Stomach (tissue), 9 donors: ENCODE results near the gene SLIT1. TPM values are rescaled to one million over a fixed set of nuclear protein-coding genes. Genes with fewer than 3 reads are reported as not detected.

Experiments used
- DNase-seq, 2 donors: peaks; one replicate each; pipeline versions ENCODE4 v3.0.0 to v3.0.0-alpha.2; 2013 to 2019
- H3K27ac ChIP-seq, 5 donors: fragments of 200-600 bp in 4 of 5; sonication (generic) in 4 of 5; one replicate each; pipeline ENCODE4 v1.5.1; 2013 to 2019; ENCODE audit warnings: mild to moderate bottlenecking in 1 of 5, moderate library complexity in 1 of 5
- H3K27me3 ChIP-seq, 3 donors: fragments of 200-600 bp; sonication (generic); one replicate each; pipeline ENCODE4 v1.5.1; 2017 to 2019; ENCODE audit warnings: mixed run types in 1 of 3
- H3K36me3 ChIP-seq, 4 donors: fragments of 200-600 bp; sonication (generic); 1 replicate in 3 of 4; 2 replicates in 1 of 4; pipeline ENCODE4 v1.5.1; 2016 to 2019
- H3K4me1 ChIP-seq, 4 donors: fragments of 200-600 bp; sonication (generic); one replicate each; pipeline ENCODE4 v1.5.1; 2016 to 2019
- H3K4me3 ChIP-seq, 4 donors: fragments of 200-600 bp; sonication (generic) in 3 of 4; one replicate each; pipeline ENCODE4 v1.5.1; 2016 to 2019; ENCODE audit warnings: mild to moderate bottlenecking in 1 of 4
- H3K9me3 ChIP-seq, 4 donors: fragments of 200-600 bp; sonication (generic); one replicate each; pipeline ENCODE4 v1.5.1; 2016 to 2019
- EP300 ChIP-seq: sonication (generic); formaldehyde crosslinking; IDR thresholded peaks from one replicate; pipeline ENCODE4 v1.6.1; 2017; ENCODE audit warnings: antibody characterized with exemption
- POLR2A ChIP-seq, 4 donors: fragments of 450-650 bp; IDR thresholded peaks; one replicate each; pipeline ENCODE4 v1.6.1; 2016; ENCODE audit warnings: antibody characterized with exemption in 4 of 4, control low read depth in 2 of 4, mild to moderate bottlenecking in 1 of 4, moderate library complexity in 1 of 4
- POLR2AphosphoS5 ChIP-seq, 3 donors: sonication (generic); formaldehyde crosslinking; IDR thresholded peaks; one replicate each; pipeline ENCODE4 v1.6.1; 2016; ENCODE audit warnings: antibody characterized with exemption in 3 of 3
- WGBS, 5 donors: extraction: QIAGEN DNeasy Blood & Tissue Kit in 3 of 5; methylation state at CpG; one replicate each; pipeline versions ENCODE4 v1.1.5 to v1.1.7; 2013 to 2018; 5-methylcytosine and 5-hydroxymethylcytosine counted together
- intact Hi-C: fragments of 100-400 bp; cut with DNase I; formaldehyde crosslinking; loops from one replicate; pipeline ENCODE4 v1.15.1; 2023; ENCODE audit warnings: low total_unique reads
- polyA plus RNA-seq, 3 donors: library from polyadenylated mRNA; stranded (reverse); fragments of 200-250 nt; gene quantifications; one replicate each; pipeline ENCODE4 v1.2.3, GENCODE V29; 2013
- total RNA-seq, 5 donors: library from RNA; depleted of rRNA; stranded (reverse); fragments of >200 nt; gene quantifications; one replicate each; pipeline versions ENCODE4 v1.1.0 to v1.2.3, GENCODE V29; 2014 to 2016
- TF ChIP-seq, protein P1 (sequence below), 7 experiments: fragments of 450-650 bp in 4 of 7; fragments of 200-600 bp in 3 of 7; sonication (generic) in 3 of 7; IDR thresholded peaks; one replicate each; pipeline ENCODE4 v1.5.1; 2016 to 2019; ENCODE audit warnings: antibody characterized with exemption in 7 of 7, control low read depth in 2 of 7, mild to moderate bottlenecking in 1 of 7
- donor health status: healthy with polysubstance abuse.
- donor health status: Bipolar disorder and iron deficiency.
- donor health status: healthy.

The SLIT1 gene
- total and polyA plus RNA-seq, 8 donors: under 0.01 to 6.1 (median 0.44) TPM

DNA sequence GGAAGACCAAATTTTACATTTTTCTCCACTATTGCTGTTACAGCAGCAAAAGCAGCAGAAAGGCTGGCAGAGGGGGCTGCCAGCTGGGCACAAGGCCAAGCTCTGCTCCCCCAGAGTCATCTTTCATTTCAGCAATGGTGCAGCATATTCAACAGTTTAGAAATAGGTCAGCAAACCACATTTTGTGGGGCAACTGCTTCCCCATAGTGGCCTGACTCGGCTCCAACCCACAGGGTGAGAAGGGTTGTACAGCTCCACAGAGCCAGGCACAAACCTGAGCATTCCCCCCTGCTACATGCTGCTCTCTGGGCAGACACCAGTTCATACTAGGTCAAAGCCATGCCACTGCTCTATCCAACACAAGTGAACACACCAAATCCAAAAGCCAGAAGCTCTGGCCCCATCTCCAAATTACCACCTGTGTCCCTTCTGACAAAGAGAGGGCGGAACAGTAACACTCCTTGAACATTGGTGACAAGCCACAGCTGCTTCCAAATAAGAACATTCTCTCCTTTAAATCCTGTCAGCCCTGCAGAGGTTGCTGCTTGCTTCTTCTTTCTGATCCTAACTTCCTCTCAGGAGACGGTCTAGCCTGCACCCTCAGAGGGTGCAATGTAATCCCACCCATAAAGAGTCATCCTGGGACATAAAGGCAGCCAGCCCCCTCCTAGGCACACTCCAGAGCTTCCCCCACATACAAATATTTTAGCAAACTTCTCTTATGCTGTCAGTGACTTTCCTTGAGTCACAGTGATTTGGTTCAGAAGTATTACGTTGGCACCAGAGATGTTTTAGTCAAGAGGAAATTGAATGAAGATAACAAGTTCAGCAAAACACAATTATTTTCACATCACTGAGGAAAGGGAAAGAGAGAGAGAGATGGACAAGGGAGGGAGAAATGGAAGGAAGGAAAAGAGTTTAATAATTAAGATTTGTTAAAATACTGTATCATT, 39.0 kb upstream of the SLIT1 start:
- H3K4me1 ChIP-seq: no peaks in the 10 kb centered on the region
- H3K36me3 ChIP-seq: peaks cover 0 to 81% (median 74%) of the 10 kb centered on the region in 4 donors
- H3K27ac ChIP-seq: no peak overlapping the region
- DNase-seq: no peak
- H3K9me3 ChIP-seq: no peaks in the 10 kb centered on the region
- TF ChIP-seq POLR2A (IDR thresholded peaks at IDR 0.05) (no peak), POLR2AphosphoS5 (IDR thresholded peaks at IDR 0.05) (no peak), EP300 (no peak)
- TF ChIP-seq, protein P1, sequence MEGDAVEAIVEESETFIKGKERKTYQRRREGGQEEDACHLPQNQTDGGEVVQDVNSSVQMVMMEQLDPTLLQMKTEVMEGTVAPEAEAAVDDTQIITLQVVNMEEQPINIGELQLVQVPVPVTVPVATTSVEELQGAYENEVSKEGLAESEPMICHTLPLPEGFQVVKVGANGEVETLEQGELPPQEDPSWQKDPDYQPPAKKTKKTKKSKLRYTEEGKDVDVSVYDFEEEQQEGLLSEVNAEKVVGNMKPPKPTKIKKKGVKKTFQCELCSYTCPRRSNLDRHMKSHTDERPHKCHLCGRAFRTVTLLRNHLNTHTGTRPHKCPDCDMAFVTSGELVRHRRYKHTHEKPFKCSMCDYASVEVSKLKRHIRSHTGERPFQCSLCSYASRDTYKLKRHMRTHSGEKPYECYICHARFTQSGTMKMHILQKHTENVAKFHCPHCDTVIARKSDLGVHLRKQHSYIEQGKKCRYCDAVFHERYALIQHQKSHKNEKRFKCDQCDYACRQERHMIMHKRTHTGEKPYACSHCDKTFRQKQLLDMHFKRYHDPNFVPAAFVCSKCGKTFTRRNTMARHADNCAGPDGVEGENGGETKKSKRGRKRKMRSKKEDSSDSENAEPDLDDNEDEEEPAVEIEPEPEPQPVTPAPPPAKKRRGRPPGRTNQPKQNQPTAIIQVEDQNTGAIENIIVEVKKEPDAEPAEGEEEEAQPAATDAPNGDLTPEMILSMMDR (IDR thresholded peaks at IDR 0.05): no peak
- 69 to 92% (median 80%) methylated on average over 3 to 4 of the region's 4 CpGs for WGBS, 5 donors
- intact Hi-C loops: no loop called here
- no peaks in the 10 kb centered on the region for H3K27me3 ChIP-seq
- H3K4me3 ChIP-seq: no peak overlapping the region

GRCh38 chr10:97222326-97222961, 36.7 kb upstream of the SLIT1 start:
- Histone ChIP-seq H3K27me3 (no peaks in the 10 kb centered on the region), H3K9me3 (no peaks in the 10 kb centered on the region), H3K27ac (no peak overlapping the region), H3K36me3 (peaks cover 0 to 65% (median 53%) of the 10 kb centered on the region in 4 donors), H3K4me3 (no peak overlapping the region), H3K4me1 (peaks cover 0 to 4% (median 0%) of the 10 kb centered on the region in 4 donors)
- 81 to 96% (median 92%) methylated on average over 6 of the region's 6 CpGs for WGBS, 5 donors
- intact Hi-C loops: no loop called here
- TF ChIP-seq POLR2A (IDR thresholded peaks at IDR 0.05) (no peak), EP300 (no peak), POLR2AphosphoS5 (IDR thresholded peaks at IDR 0.05) (no peak)
- TF ChIP-seq, protein P1 (IDR thresholded peaks at IDR 0.05): no peak
- DNase-seq: peak in 1 of 2 donors; percentile 65

DNA sequence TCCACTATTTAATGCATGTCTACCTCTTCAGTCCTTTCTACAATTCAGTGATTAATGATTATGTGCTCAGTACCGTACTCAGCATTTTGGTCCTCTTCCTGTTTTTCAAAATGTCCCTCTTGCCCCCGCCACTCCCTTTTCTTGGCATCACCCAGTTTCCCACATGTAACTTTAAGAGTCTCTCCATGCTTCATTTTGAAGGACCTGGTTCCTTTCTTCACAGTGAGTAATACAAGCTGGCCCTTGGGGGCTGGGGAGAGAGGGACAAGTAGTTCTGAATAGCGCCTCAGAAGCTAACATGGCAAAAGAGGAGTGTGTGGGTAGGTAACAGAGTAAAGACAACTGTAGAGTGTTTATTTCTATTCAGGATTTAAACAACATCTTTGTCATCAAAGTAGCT, 34.6 kb upstream of the SLIT1 start:
- H3K4me1 ChIP-seq: peaks cover 0 to 4% (median 0%) of the 10 kb centered on the region in 4 donors
- intact Hi-C loops: no loop called here
- WGBS, 5 donors: 89 to 98% (median 93%) methylated on average over 3 of the region's 3 CpGs
- no peaks in the 10 kb centered on the region for H3K9me3 ChIP-seq
- H3K27me3 ChIP-seq: no peaks in the 10 kb centered on the region
- H3K4me3 ChIP-seq: no peak overlapping the region
- no peak overlapping the region for H3K27ac ChIP-seq
- TF ChIP-seq POLR2AphosphoS5 (IDR thresholded peaks at IDR 0.05) (no peak), POLR2A (IDR thresholded peaks at IDR 0.05) (no peak), EP300 (no peak)
- TF ChIP-seq, protein P1 (IDR thresholded peaks at IDR 0.05): no peak
- H3K36me3 ChIP-seq: peaks cover 0 to 45% (median 35%) of the 10 kb centered on the region in 4 donors
- no peak for DNase-seq

- 60 to 82% (median 69%) methylated on average over 3 of the region's 3 CpGs for WGBS, 5 donors
- intact Hi-C loops: no loop called here
Measured at GRCh38 chr10:97217299-97217698, 31.5 kb upstream of the SLIT1 start.

More at GRCh38 chr10:97217299-97217698, 31.5 kb upstream of the SLIT1 start:
- Histone ChIP-seq H3K27me3 (no peaks in the 10 kb centered on the region), H3K9me3 (no peaks in the 10 kb centered on the region), H3K4me3 (no peak overlapping the region), H3K36me3 (peaks cover 0 to 16% (median 12%) of the 10 kb centered on the region in 4 donors), H3K4me1 (peaks cover 0 to 4% (median 0%) of the 10 kb centered on the region in 4 donors), H3K27ac (no peak overlapping the region)
- no peak for DNase-seq
- TF ChIP-seq, protein P1 (IDR thresholded peaks at IDR 0.05): no peak
- TF ChIP-seq POLR2AphosphoS5 (IDR thresholded peaks at IDR 0.05) (no peak), EP300 (no peak), POLR2A (IDR thresholded peaks at IDR 0.05) (no peak)
